ENCODE data around the gene SMIM9.
"Not testable (repeated sequence)": the region's sequence is repeated elsewhere in the genome, so short reads cannot be mapped to it uniquely, and the experiment has no call there.

DNA sequence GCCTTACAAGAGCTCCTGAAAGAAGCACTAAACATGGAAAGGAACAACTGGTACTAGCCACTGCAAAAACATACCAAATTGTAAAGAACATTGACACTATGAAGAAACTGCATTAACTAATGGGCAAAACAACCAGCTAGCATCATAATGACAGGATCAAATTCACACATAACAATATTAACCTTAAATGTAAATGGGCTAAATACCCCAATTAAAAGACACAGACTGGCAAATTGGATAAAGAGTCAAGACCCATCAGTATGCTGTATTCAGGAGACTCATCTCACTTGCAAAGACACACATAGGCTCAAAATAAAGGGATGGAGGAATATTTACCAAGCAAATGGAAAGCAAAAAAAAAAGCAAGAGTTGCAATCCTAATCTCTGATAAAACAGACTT lies 34.1 kb upstream of the SMIM9 start:
- TF ChIP-seq, protein P1, sequence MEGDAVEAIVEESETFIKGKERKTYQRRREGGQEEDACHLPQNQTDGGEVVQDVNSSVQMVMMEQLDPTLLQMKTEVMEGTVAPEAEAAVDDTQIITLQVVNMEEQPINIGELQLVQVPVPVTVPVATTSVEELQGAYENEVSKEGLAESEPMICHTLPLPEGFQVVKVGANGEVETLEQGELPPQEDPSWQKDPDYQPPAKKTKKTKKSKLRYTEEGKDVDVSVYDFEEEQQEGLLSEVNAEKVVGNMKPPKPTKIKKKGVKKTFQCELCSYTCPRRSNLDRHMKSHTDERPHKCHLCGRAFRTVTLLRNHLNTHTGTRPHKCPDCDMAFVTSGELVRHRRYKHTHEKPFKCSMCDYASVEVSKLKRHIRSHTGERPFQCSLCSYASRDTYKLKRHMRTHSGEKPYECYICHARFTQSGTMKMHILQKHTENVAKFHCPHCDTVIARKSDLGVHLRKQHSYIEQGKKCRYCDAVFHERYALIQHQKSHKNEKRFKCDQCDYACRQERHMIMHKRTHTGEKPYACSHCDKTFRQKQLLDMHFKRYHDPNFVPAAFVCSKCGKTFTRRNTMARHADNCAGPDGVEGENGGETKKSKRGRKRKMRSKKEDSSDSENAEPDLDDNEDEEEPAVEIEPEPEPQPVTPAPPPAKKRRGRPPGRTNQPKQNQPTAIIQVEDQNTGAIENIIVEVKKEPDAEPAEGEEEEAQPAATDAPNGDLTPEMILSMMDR (IDR thresholded peaks at IDR 0.05 in 2 of 3, conservative IDR thresholded peaks at IDR 0.05 in 1 of 3; ENCODE audit: borderline replicate concordance in 1 of 3, insufficient read depth in 1 of 3, low read depth in 2 of 3, low read length in 2 of 3) = not testable (repeated sequence)
- TF ChIP-seq, protein P2, sequence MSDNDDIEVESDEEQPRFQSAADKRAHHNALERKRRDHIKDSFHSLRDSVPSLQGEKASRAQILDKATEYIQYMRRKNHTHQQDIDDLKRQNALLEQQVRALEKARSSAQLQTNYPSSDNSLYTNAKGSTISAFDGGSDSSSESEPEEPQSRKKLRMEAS (IDR thresholded peaks at IDR 0.05) = not testable (repeated sequence)
- not testable (repeated sequence) for TF ChIP-seq SIN3A (IDR thresholded peaks at IDR 0.05; ENCODE audit: low read depth); POLR2A (IDR thresholded peaks at IDR 0.05; ENCODE audit: borderline replicate concordance, extremely low read depth, insufficient read depth, insufficient read length); YY1 (IDR thresholded peaks at IDR 0.05; ENCODE audit: extremely low read depth, insufficient replicate concordance, low read depth, low read length); EZH2 (IDR thresholded peaks at IDR 0.05); ZNF274 (IDR thresholded peaks at IDR 0.05; ENCODE audit: low read depth, low read length); SP1 (IDR thresholded peaks at IDR 0.05; ENCODE audit: low read depth); POLR2AphosphoS5 (IDR thresholded peaks at IDR 0.05; ENCODE audit: low read depth, low read length); CEBPB (IDR thresholded peaks at IDR 0.05; ENCODE audit: low read depth); EZH2phosphoT487 (IDR thresholded peaks at IDR 0.05; ENCODE audit: borderline replicate concordance); TCF7L2 (IDR thresholded peaks at IDR 0.05; ENCODE audit: borderline replicate concordance, extremely low read depth, insufficient read depth, insufficient read length)
- TF ChIP-seq, protein P3, sequence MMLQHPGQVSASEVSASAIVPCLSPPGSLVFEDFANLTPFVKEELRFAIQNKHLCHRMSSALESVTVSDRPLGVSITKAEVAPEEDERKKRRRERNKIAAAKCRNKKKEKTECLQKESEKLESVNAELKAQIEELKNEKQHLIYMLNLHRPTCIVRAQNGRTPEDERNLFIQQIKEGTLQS (IDR thresholded peaks at IDR 0.05) = not testable (repeated sequence)
- TF ChIP-seq, protein P4, sequence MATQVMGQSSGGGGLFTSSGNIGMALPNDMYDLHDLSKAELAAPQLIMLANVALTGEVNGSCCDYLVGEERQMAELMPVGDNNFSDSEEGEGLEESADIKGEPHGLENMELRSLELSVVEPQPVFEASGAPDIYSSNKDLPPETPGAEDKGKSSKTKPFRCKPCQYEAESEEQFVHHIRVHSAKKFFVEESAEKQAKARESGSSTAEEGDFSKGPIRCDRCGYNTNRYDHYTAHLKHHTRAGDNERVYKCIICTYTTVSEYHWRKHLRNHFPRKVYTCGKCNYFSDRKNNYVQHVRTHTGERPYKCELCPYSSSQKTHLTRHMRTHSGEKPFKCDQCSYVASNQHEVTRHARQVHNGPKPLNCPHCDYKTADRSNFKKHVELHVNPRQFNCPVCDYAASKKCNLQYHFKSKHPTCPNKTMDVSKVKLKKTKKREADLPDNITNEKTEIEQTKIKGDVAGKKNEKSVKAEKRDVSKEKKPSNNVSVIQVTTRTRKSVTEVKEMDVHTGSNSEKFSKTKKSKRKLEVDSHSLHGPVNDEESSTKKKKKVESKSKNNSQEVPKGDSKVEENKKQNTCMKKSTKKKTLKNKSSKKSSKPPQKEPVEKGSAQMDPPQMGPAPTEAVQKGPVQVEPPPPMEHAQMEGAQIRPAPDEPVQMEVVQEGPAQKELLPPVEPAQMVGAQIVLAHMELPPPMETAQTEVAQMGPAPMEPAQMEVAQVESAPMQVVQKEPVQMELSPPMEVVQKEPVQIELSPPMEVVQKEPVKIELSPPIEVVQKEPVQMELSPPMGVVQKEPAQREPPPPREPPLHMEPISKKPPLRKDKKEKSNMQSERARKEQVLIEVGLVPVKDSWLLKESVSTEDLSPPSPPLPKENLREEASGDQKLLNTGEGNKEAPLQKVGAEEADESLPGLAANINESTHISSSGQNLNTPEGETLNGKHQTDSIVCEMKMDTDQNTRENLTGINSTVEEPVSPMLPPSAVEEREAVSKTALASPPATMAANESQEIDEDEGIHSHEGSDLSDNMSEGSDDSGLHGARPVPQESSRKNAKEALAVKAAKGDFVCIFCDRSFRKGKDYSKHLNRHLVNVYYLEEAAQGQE (IDR thresholded peaks at IDR 0.05; ENCODE audit: low read depth) = not testable (repeated sequence)
